Endothelial cell of umbilical vein (primary cell): ENCODE measurements around the gene ZNF526.

ENCODE experiments used
- CTCF ChIP-seq, 2 donors: IDR thresholded peaks; 1 replicate in 1 of 2; 2 replicates in 1 of 2; pipeline ENCODE4 v1.5.1; 2011; ENCODE audit warnings: low read length in 2 of 2, mild to moderate bottlenecking in 2 of 2, moderate library complexity in 2 of 2, control low read depth in 1 of 2, inconsistent platforms in 1 of 2, low read depth in 1 of 2; ENCODE audit not compliant: insufficient read depth in 1 of 2; ENCODE audit errors: extremely low read depth in 1 of 2
- EZH2 ChIP-seq: IDR thresholded peaks from 2 replicates; pipeline ENCODE4 v1.6.1; 2012; ENCODE audit warnings: borderline replicate concordance, low read depth, mild to moderate bottlenecking, moderate library complexity, low read length, inconsistent platforms; ENCODE audit not compliant: severe bottlenecking
- FOS ChIP-seq: IDR thresholded peaks from 2 replicates; pipeline ENCODE4 v1.6.1; 2011; ENCODE audit warnings: mild to moderate bottlenecking, low read length, moderate library complexity, borderline replicate concordance; ENCODE audit not compliant: insufficient read depth
- GATA2 ChIP-seq: IDR thresholded peaks from 2 replicates; pipeline ENCODE4 v1.7.0; 2011; ENCODE audit warnings: low read depth, mild to moderate bottlenecking, moderate library complexity, mixed read lengths, low read length; ENCODE audit not compliant: insufficient read length, insufficient read depth
- JUN ChIP-seq: IDR thresholded peaks from 2 replicates; pipeline ENCODE4 v1.6.1; 2011; ENCODE audit warnings: borderline replicate concordance, low read depth; ENCODE audit not compliant: insufficient read length, insufficient read depth
- MAX ChIP-seq: IDR thresholded peaks from 2 replicates; pipeline ENCODE4 v1.6.1; 2011; ENCODE audit not compliant: insufficient read depth, insufficient read length
- MYC ChIP-seq: IDR thresholded peaks from one replicate; pipeline ENCODE4 v1.6.1; 2011; ENCODE audit warnings: mild to moderate bottlenecking, low read depth, low read length
- POLR2A ChIP-seq: IDR thresholded peaks from 2 replicates; pipeline ENCODE4 v1.6.1; 2012; ENCODE audit warnings: low read depth, mild to moderate bottlenecking, control low read depth, low read length
- POLR2AphosphoS5 ChIP-seq: IDR thresholded peaks from 2 replicates; pipeline ENCODE4 v1.6.1; 2012; ENCODE audit warnings: low read depth, mild to moderate bottlenecking, control low read depth, low read length, moderate library complexity; ENCODE audit not compliant: insufficient read depth

- TF ChIP-seq CTCF (IDR thresholded peaks at IDR 0.05; ENCODE audit: extremely low read depth in 1 of 2, insufficient read depth in 1 of 2, low read depth in 1 of 2, low read length in 2 of 2), result no peak
- no peak for TF ChIP-seq EZH2
- no peak for TF ChIP-seq MAX
- peak; percentile 54 for TF ChIP-seq POLR2A
- no peak for TF ChIP-seq POLR2AphosphoS5
- no peak for TF ChIP-seq MYC
- TF ChIP-seq GATA2, result no peak
- TF ChIP-seq JUN, result no peak
- TF ChIP-seq FOS, result no peak
These were observed 49.6 kb downstream of the ZNF526 start for GRCh38 chr19:42269478-42270345.
